Measurements from ENCODE around the gene FAM107B.
"Not testable (repeated sequence)": the region's sequence is repeated elsewhere in the genome, so short reads cannot be mapped to it uniquely, and the experiment has no call there.

Gene FAM107B

DNA sequence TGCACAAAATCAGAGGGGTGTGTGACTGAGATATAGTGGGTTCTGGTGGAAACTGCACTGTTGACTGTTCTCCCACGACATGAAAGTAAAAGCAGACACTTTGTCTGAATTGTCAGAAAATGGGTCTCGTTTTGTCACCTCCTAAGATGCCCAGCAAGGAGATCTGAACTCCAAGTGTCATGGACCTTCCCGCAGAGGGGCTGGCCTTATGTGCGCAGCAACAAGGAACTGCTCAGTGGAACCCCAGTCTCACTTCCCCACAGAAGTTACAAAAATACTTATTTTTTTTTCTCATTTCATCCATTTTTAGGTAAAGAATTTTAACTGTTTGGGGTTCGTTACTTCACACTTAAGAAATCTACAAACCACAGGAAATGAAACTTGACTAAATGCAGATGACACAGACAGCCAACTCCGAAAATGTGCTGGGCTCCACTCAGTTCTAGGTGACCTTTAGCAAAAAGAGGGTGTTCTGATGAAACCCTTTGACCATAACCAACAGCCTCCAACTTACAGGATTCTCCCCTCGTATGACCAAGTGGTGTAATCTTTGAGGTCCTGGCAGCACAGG is 115.0 kb downstream of the FAM107B start:
- no peak for DNase-seq

DNA sequence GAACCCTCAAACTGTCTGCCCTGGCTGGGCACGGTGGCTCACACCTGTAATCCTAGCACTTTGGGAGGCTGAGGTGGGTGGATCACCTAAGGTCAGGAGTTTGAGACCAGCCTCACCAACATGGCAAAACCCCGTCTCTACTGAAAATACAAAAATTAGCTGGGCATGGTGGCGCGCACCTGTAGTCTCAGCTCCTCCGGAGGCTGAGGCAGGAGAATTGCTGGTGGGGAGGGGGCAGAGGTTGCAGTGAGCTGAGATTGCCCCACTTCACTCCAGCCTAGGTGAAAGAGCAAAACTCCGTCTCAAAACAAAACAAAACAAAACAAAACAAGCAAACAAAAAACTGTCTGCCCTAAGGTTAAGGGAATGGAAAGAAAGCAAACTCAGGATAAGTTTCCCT is 115.6 kb downstream of the FAM107B start:
- not testable (repeated sequence) for DNase-seq

DNA sequence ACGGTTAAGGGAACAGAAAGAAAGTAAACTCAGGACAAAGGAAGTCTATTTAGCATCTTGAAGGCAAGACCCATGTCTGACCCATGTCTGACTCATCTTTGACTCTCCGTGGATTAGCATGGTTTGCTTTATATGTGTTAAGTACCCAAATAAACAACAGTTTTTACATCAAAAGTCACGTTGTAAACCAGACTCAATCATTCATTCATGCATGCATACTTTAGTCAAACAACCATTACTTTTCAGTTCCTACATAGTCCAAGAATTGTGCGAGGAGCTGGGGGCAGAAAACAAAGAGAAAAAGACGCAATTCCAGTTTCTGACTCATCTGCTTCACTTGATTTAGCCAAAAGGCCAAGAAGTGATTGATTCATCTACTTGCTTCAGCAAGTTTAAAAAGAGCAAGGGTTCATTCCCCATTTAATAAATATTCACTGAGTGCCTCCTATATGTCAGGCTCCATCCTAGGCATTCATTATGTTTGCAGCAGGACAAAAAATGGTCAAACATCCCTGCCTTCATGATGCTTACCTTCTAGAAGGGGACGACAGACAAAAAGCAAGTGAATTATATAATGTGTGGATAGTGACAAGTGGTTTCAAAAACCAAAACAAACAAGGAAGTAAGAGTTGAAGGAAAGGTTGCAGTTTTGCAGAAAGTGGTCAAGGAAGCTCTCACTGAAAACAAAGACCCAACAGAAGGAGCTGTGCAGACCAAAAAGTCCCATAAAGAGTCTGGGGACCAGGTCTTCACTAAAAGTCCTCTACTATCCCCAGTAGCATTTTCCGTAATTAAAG is 116.2 kb downstream of the FAM107B start:
- DNase-seq, result no peak

DNA sequence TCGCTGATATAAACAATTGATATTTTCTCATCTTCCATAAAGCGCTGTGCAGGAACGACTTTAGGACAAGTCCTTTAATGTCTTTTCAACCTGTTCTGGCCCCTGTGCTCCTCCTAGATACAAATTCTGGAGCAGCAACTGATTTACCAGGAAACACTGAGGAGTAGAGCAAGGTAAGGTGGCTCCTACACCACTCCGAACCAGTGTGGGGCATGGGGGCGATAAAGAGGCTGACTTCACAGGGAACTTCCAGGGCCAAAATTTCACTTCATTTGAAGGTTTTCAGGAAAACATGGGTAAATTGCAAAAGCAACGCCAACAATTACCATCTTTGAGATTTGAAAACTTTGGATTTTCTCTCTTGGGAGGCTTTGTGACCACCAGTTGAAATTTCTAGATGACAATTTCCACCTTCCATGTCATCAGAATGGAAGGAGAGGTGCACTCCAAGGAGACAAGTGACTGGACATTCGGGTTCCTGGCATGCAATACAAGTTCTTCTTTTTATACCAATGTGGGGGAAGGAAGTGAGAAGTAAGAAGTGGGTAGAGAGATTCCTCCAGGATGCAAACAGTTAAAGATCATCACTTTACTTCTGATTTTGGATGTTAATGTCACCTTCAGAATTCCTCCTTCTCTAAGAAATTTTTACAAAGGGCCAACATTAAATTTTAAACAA is 118.5 kb downstream of the FAM107B start:
- no peak for DNase-seq

- no peak for DNase-seq
Measured at GRCh38 chr10:14654821-14655382, 119.8 kb downstream of the FAM107B start.

- DNase-seq, result no peak
Measured at GRCh38 chr10:14653271-14654161, 121.2 kb downstream of the FAM107B start.

GRCh38 chr10:14652816-14653215 is 121.9 kb downstream of the FAM107B start:
- no peak for DNase-seq

GRCh38 chr10:14652067-14652466 is 122.6 kb downstream of the FAM107B start:
- DNase-seq, result no peak

GRCh38 chr10:14649739-14650138 is 125.0 kb downstream of the FAM107B start:
- DNase-seq, result no peak

DNA sequence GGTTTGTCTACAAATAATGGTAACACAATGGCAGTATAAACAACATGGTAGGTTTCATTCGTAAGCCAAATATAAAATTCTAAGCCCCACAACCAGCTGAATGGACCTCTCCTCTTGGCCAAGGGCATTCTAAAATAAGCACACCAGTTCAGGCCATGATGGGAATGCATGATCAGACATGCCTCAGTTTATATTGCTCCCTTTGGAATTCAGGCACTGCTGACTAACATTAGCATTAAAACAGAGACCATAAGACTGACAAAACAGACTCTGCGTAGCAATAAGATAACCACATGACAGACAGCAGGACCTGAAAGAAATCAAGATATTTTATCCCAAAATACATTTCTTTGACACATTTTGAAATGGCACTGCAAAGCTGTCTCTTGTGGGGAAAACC is 125.8 kb downstream of the FAM107B start:
- DNase-seq, result no peak

DNA sequence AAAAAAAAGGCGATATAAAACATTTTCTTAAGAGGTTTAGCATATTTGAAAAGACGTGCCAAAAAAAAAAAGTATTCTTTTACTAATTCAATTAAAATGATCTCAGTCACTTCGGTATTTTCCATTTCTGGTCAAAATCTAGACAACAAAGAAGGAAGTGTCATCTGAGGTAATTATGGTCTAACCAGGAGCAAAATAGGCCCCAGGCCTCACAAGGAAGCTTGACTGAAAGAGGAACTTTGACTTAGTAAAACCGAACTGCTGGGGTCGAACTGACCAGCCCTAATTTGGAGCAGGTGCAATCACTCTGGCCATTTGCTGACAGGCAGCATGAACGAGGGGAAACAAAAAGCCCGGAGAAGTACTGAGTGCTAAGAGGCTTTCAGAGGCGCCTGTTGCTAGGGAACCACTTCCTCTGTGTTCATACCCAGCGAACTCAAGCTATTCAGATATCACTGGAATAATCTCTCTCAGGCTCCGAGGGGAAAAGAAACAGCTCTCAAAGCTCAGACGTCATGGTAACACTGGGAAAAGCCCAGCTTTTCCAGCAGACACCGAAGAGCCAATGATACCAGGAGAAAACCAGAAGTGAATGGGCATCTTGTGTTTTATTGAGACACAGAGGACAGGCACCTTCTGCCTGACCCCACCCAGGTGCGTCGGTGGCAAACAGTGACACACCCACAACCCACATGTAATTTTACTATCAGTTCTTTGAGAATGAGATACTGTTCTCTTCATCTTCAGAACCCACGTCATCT is 126.5 kb downstream of the FAM107B start:
- peak; percentile 69 for DNase-seq

DNA sequence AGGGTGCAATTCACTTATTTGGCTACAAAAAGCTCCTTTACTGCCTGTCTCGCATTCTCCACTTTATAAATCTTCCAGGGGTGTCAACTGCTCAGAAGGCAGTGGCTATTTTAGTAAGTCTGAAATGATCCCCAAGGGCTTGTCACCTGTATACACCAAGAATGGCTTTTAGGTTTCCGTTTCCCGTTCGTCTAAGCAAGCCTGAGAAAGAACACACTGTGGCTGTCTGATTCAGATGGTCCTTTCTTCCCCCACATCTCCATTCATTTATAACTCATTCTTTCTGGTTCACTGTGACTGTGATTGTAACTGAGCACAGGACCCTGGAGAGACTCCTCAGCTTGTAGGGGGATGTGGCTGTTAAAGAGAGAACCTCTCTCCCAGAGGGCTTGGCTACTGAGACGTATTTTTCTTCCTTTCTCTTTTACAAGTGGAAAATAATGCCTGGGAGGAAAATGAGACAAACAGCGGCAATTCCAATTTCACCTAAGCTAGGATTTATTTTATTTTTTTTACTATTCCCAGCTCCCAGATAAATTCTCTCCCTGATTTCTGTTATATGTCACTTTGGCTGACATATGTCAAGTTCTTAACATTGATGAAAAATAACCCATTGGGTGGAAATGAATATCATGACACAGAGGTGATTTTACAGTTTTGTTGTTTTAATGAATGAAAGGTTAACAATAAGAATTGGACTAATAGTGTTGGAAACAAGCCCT is 129.3 kb downstream of the FAM107B start:
- DNase-seq, result no peak

GRCh38 chr10:14639637-14640036 is 135.1 kb downstream of the FAM107B start:
- no peak for DNase-seq

GRCh38 chr10:14635043-14635710 is 139.5 kb downstream of the FAM107B start:
- DNase-seq, result no peak

GRCh38 chr10:14634572-14634971 is 140.1 kb downstream of the FAM107B start:
- not testable (repeated sequence) for DNase-seq

DNA sequence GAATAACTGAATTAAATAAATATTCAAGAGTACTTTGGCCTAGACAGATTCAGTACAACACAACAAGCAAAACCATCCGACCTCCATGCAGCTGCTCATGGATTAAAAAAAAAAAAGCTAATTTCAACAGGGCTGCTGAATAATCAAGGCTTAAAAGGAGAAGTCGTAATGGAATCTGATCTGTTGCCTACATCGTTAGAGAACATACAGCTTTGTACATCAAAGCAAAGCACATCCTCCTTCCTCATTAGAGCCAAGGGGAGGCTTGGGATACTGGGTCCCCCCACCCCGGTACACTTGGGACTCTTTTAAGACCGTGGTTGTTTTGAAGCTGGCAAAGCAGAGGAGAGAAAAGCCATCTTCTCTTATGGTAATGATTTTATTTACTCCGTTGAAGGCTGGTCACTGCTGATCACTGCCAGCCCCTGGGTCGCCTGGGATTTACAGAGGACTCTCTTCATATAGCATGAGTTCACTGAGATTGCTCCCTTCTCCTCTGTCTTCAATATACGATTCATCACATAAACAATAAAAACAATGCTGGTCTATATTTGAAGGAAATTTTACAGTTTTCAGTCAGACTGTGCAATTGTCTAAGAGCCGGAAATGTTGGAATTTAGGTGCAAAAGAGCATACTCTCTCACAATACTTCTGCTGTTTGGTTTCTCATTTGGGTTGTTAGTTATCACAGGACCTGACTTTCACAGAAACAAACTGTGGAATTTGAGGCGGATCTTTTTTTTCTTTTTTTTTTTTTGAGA is 148.8 kb downstream of the FAM107B start:
- no peak for DNase-seq

DNA sequence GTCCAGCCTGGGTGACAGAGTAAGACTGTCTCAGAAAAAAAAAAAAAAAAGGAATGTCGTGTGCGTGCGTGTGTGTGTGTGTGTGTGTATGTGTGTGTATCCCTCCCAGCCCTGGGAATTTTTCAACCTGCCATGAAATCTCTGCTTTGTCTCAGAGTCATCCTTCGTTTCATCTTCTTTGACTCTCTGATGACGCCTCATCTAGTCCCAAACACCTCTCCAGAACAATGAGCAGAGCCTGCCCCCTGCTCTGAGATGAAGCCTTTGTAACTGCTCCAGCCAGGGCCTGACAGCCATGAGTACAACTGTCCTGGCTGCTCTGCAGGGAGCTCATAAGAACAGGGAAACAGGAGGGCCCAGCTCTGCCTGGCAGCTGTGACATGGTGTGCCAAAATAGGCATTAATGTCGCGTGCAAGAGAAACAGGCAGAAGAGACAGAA is 149.5 kb downstream of the FAM107B start:
- no peak for DNase-seq

- DNase-seq, result no peak
Measured at GRCh38 chr10:14624600-14624999, 150.1 kb downstream of the FAM107B start.

- peak; percentile 44 for DNase-seq
Measured at GRCh38 chr10:14623931-14624330, 150.8 kb downstream of the FAM107B start.

DNA sequence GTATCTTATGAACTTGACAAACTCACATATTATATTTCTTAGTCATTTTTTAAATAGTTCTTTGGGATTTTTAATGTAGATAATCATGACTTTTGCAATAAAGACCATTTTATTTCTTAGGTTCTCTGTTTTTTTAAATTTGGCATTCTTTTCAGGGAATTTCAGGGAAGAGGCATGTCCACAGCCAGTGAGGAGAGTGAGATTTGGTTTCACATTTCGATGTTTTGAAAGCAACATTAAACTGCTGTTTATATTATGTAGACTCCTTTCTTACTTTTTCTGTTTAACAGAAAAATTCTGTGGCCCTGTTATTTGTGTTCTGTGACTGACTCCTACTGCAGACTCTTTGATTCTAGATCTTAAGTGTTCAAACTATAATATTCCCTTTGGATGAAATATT is 153.7 kb downstream of the FAM107B start:
- no peak for DNase-seq
